Activated CD4-positive, alpha-beta T cell treated with anti-CD3 and anti-CD28 coated beads for 4 hours (primary cell): Measurements from ENCODE around the gene LRRN4.
"Not testable (repeated sequence)": the region's sequence is repeated elsewhere in the genome, so short reads cannot be mapped to it uniquely, and the experiment has no call there.

Source experiments
- DNase-seq, 2 donors: peaks; one replicate each; pipeline ENCODE4 v3.0.0-alpha.2; 2020

The LRRN4 gene

GRCh38 chr20:6058684-6059295 is 4.9 kb upstream of the LRRN4 start:
- no peak for DNase-seq

GRCh38 chr20:6057691-6058090 is 3.8 kb upstream of the LRRN4 start:
- no peak for DNase-seq

- no peak for DNase-seq
Observed at GRCh38 chr20:6057139-6057538, 3.3 kb upstream of the LRRN4 start.

- DNase-seq, result no peak
Observed at GRCh38 chr20:6055981-6056569, 2.2 kb upstream of the LRRN4 start.

- no peak for DNase-seq
Observed at GRCh38 chr20:6055161-6055783, 1.4 kb upstream of the LRRN4 start.

GRCh38 chr20:6054689-6055051 is 810 bp upstream of the LRRN4 start:
- not testable (repeated sequence) for DNase-seq

GRCh38 chr20:6053064-6053775 is 640 bp downstream of the LRRN4 start:
- DNase-seq, result no peak

- no peak for DNase-seq
Observed at GRCh38 chr20:6051505-6051904, 2.4 kb downstream of the LRRN4 start.

- no peak for DNase-seq
Observed at GRCh38 chr20:6048391-6048790, 5.5 kb downstream of the LRRN4 start.

GRCh38 chr20:6046432-6046831 is 7.4 kb downstream of the LRRN4 start:
- no peak for DNase-seq

- DNase-seq, result no peak
Observed at GRCh38 chr20:6045566-6045965, 8.3 kb downstream of the LRRN4 start.

- no peak for DNase-seq
Observed at GRCh38 chr20:6044115-6044514, 9.7 kb downstream of the LRRN4 start.

GRCh38 chr20:6041808-6042265 is 12.0 kb downstream of the LRRN4 start:
- DNase-seq, result no peak

GRCh38 chr20:6040958-6041807 is 12.7 kb downstream of the LRRN4 start:
- DNase-seq, result no peak

GRCh38 chr20:6040540-6040939 is 13.3 kb downstream of the LRRN4 start:
- DNase-seq, result no peak

- no peak for DNase-seq
Observed at GRCh38 chr20:6039766-6040165, 14.1 kb downstream of the LRRN4 start.

- no peak for DNase-seq
Observed at GRCh38 chr20:6038256-6038655, 15.6 kb downstream of the LRRN4 start.

- DNase-seq, result no peak
Observed at GRCh38 chr20:6037082-6037481, 16.8 kb downstream of the LRRN4 start.

- DNase-seq, result no peak
Observed at GRCh38 chr20:6036213-6036612, 17.6 kb downstream of the LRRN4 start.

GRCh38 chr20:6034134-6034969 is 19.5 kb downstream of the LRRN4 start:
- no peak for DNase-seq

GRCh38 chr20:6032907-6033306 is 21.0 kb downstream of the LRRN4 start:
- DNase-seq, result not testable (repeated sequence)
